ENCODE data around the gene SYT11. TPM values are rescaled to one million over a fixed set of nuclear protein-coding genes. Genes with fewer than 3 reads are reported as not detected.
A peak's percentile ranks its signal among the peaks of the same experiment; 100 is the strongest.

SYT11 gene
- total and polyA plus RNA-seq, 9 of the 15 experiments (the other 6 are each of a cell fraction or from before 2014, with no cell fraction given), result 0.05 to 0.18 (median 0.11) TPM

DNA sequence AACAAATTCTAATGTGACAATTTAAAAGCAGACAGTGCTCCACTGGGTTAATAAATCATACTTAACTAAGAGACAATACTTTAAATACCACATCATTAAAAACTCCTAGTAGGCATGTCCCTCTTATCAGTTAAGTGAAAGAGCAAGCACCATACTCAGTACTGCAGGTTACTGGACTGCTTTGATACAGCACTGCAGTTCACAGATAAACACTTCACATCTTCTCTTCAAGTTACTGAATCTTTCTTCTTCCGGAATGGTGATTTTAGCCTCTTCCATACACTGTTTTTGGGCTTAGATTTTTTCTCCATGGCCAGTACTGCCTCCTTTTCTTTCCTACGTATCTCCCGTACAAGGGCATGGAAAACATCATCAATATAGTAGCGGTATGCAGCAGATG is 40.8 kb downstream of the SYT11 start (continued):
- TF ChIP-seq, protein P1, sequence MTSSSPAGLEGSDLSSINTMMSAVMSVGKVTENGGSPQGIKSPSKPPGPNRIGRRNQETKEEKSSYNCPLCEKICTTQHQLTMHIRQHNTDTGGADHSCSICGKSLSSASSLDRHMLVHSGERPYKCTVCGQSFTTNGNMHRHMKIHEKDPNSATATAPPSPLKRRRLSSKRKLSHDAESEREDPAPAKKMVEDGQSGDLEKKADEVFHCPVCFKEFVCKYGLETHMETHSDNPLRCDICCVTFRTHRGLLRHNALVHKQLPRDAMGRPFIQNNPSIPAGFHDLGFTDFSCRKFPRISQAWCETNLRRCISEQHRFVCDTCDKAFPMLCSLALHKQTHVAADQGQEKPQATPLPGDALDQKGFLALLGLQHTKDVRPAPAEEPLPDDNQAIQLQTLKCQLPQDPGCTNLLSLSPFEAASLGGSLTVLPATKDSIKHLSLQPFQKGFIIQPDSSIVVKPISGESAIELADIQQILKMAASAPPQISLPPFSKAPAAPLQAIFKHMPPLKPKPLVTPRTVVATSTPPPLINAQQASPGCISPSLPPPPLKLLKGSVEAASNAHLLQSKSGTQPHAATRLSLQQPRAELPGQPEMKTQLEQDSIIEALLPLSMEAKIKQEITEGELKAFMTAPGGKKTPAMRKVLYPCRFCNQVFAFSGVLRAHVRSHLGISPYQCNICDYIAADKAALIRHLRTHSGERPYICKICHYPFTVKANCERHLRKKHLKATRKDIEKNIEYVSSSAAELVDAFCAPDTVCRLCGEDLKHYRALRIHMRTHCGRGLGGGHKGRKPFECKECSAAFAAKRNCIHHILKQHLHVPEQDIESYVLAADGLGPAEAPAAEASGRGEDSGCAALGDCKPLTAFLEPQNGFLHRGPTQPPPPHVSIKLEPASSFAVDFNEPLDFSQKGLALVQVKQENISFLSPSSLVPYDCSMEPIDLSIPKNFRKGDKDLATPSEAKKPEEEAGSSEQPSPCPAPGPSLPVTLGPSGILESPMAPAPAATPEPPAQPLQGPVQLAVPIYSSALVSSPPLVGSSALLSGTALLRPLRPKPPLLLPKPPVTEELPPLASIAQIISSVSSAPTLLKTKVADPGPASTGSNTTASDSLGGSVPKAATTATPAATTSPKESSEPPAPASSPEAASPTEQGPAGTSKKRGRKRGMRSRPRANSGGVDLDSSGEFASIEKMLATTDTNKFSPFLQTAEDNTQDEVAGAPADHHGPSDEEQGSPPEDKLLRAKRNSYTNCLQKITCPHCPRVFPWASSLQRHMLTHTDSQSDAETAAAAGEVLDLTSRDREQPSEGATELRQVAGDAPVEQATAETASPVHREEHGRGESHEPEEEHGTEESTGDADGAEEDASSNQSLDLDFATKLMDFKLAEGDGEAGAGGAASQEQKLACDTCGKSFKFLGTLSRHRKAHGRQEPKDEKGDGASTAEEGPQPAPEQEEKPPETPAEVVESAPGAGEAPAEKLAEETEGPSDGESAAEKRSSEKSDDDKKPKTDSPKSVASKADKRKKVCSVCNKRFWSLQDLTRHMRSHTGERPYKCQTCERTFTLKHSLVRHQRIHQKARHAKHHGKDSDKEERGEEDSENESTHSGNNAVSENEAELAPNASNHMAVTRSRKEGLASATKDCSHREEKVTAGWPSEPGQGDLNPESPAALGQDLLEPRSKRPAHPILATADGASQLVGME (CRISPR knock-in tag; IDR thresholded peaks at IDR 0.05), result no peak
- TF ChIP-seq, protein P2, sequence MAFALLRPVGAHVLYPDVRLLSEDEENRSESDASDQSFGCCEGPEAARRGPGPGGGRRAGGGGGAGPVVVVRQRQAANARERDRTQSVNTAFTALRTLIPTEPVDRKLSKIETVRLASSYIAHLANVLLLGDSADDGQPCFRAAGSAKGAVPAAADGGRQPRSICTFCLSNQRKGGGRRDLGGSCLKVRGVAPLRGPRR (CRISPR knock-in tag; IDR thresholded peaks at IDR 0.05), result no peak
- TF ChIP-seq SPI1 (IDR thresholded peaks at IDR 0.05; ENCODE audit: borderline replicate concordance, low read depth, low read length) (no peak), NFIX (CRISPR knock-in tag; IDR thresholded peaks at IDR 0.05; ENCODE audit: low read depth) (no peak), TAL1 (IDR thresholded peaks at IDR 0.05) (peak; percentile 92), MCM7 (IDR thresholded peaks at IDR 0.05) (no peak), NFATC3 (IDR thresholded peaks at IDR 0.05) (no peak), ZNF561 (CRISPR knock-in tag; conservative IDR thresholded peaks at IDR 0.05) (no peak), ZNF24 (IDR thresholded peaks at IDR 0.05) (0 out of 2 replicates have a peak, but pooled peaks have one; percentile 54), TBL1XR1 (IDR thresholded peaks at IDR 0.05; ENCODE audit: low read length in 2 of 2) (0 out of 4 replicates have a peak, but pooled peaks of 1 of the 2 experiments have one; percentile 12), HNRNPH1 (optimal IDR thresholded peaks at IDR 0.05; ENCODE audit: low read depth, low read length) (no peak), MEIS2 (IDR thresholded peaks at IDR 0.05; ENCODE audit: partially characterized antibody) (peak; percentile 64), HDAC2 (IDR thresholded peaks at IDR 0.05) (peak; percentile 88), MAZ (CRISPR knock-in tag; conservative IDR thresholded peaks at IDR 0.05 in 1 of 2, IDR thresholded peaks at IDR 0.05 in 1 of 2) (no peak), ZBTB7A (IDR thresholded peaks at IDR 0.05; ENCODE audit: borderline replicate concordance, control insufficient read depth, low read depth, low read length) (no peak), STAT5A (IDR thresholded peaks at IDR 0.05; ENCODE audit: borderline replicate concordance, low read length) (peak; percentile 79), SNIP1 (IDR thresholded peaks at IDR 0.05; ENCODE audit: low read depth) (no peak), PTBP1 (IDR thresholded peaks at IDR 0.05; ENCODE audit: low read depth, low read length) (no peak), ZNF584 (CRISPR knock-in tag; IDR thresholded peaks at IDR 0.05; ENCODE audit: low read depth) (peak; percentile 51; the same call in 1 of the 2 replicates)
- TF ChIP-seq, protein P3, sequence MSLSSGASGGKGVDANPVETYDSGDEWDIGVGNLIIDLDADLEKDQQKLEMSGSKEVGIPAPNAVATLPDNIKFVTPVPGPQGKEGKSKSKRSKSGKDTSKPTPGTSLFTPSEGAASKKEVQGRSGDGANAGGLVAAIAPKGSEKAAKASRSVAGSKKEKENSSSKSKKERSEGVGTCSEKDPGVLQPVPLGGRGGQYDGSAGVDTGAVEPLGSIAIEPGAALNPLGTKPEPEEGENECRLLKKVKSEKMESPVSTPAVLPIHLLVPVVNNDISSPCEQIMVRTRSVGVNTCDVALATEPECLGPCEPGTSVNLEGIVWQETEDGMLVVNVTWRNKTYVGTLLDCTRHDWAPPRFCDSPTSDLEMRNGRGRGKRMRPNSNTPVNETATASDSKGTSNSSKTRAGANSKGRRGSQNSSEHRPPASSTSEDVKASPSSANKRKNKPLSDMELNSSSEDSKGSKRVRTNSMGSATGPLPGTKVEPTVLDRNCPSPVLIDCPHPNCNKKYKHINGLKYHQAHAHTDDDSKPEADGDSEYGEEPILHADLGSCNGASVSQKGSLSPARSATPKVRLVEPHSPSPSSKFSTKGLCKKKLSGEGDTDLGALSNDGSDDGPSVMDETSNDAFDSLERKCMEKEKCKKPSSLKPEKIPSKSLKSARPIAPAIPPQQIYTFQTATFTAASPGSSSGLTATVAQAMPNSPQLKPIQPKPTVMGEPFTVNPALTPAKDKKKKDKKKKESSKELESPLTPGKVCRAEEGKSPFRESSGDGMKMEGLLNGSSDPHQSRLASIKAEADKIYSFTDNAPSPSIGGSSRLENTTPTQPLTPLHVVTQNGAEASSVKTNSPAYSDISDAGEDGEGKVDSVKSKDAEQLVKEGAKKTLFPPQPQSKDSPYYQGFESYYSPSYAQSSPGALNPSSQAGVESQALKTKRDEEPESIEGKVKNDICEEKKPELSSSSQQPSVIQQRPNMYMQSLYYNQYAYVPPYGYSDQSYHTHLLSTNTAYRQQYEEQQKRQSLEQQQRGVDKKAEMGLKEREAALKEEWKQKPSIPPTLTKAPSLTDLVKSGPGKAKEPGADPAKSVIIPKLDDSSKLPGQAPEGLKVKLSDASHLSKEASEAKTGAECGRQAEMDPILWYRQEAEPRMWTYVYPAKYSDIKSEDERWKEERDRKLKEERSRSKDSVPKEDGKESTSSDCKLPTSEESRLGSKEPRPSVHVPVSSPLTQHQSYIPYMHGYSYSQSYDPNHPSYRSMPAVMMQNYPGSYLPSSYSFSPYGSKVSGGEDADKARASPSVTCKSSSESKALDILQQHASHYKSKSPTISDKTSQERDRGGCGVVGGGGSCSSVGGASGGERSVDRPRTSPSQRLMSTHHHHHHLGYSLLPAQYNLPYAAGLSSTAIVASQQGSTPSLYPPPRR (CRISPR knock-in tag; IDR thresholded peaks at IDR 0.05; ENCODE audit: borderline replicate concordance), result no peak
